GM15510 (cell line): ENCODE results near the gene DISC1.

Experiments
- POLR2A ChIP-seq: IDR thresholded peaks from 3 replicates; pipeline ENCODE4 v1.6.1; 2011; ENCODE audit warnings: borderline replicate concordance; ENCODE audit not compliant: insufficient read length; ENCODE audit errors: extremely low read depth

The DISC1 gene

DNA sequence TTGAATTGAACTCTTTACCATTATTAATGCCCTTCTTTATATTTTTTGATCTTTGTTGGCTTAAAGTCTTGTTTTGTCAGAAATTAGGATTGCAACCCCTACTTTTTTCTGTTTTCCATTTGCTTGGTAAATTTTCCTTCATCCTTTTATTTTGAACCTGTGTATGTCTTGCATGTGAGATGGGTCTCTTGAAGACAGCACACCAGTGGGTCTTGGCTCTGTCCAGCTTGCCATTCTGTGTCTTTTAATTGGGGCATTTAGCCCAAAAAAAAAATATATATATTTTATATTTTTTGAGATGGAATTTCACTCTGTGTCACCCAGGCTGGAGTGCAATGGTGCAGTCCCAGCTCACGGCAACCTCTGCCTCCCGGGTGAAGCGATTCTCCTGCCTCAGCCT lies 33.6 kb downstream of the DISC1 start:
- no peak for TF ChIP-seq POLR2A

DNA sequence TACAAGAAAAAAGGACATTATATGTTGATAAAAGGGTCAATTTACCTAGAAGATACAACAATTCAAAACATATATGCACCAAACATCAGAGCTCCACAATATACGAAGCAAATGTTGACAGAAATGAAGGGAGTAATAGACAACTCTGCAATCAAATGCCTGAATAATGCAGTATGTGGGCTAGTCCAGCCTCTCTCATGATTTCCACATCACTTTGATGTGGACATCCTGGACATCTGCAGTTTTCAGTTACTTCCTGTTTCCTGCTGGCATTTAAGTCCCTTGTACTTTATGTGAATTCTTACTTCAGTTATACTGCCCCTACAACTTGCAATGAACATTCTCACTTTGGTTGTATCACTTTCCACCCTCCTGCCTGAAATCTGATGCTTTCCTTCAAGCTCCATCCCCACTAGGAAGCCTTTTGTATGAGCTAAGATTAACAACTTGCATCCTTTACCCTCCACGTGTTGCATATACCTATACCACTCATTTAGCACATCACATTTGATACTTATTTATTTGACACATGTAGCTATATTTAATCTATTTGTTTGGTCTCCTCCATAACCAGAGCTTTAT lies 36.7 kb downstream of the DISC1 start:
- TF ChIP-seq POLR2A = no peak

DNA sequence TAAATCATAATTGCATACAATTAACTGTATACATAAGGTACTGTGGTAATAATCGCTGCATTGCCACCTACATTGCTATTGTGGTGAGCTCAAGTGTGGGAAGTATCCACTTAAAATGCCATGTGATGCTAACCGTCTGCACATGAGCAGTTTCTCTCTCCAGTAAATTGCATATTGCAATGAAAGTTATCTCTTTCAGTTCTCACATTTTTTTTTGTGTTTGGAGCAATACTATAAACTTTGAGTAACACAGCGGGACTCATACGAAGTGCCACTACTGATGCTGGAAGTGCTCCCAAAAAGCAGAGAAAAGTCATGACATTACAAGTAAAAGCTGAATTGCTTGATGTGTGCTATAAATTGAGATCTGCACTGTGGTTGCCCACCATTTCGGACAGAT lies 38.5 kb downstream of the DISC1 start:
- TF ChIP-seq POLR2A = no peak

DNA sequence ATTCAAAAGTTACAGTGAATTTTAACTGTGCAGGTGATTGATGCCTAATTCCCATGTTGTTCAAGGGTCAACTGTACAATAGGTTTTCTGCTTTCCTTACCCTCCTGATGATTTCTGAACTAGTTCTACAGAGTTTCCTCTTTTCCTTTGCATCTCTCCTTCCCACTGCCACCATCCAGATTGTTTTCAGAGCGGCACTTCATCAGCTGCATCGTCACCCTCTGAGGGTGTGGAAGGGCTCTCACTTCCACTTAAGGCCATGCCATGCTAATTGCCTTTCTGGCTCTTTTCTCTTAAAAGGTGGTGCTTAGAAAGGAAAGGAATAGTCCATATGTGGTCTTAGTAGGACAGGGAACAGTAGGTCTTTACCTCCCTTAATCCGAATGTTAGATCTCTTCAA lies 39.1 kb downstream of the DISC1 start:
- TF ChIP-seq POLR2A = no peak

DNA sequence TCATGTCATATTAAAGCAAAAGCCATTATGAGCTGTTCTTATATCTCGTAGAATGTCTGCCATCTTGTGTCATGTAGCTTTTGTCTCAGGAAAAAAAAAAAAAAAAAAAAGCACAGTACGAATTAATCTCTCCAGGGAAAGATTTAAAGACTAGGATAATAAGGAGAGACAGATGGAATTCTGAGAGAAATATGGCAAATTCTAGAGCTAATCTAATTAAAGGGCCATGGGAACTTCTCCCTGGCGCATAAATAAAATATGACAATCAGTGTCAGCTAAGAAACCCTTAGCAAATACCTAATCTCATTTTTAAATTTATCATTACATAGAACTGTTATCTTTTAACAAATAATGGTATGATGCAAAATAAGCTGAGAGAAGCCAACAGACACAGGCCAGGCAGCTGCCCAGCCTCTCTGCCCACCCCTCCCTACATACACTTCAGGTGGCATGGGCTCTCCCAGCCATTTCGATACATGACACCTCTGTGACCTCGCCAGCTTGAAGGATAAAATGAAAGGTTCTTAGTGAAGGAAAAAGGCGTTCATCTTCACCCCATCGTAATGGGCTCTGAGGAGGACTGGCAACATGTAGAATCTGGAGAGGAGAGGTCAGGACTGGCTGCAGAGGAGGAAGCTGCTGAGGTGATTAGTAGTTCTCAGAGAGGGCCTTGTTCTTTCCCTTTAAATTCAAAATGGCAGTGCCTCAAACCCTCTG lies 39.8 kb downstream of the DISC1 start:
- no peak for TF ChIP-seq POLR2A

DNA sequence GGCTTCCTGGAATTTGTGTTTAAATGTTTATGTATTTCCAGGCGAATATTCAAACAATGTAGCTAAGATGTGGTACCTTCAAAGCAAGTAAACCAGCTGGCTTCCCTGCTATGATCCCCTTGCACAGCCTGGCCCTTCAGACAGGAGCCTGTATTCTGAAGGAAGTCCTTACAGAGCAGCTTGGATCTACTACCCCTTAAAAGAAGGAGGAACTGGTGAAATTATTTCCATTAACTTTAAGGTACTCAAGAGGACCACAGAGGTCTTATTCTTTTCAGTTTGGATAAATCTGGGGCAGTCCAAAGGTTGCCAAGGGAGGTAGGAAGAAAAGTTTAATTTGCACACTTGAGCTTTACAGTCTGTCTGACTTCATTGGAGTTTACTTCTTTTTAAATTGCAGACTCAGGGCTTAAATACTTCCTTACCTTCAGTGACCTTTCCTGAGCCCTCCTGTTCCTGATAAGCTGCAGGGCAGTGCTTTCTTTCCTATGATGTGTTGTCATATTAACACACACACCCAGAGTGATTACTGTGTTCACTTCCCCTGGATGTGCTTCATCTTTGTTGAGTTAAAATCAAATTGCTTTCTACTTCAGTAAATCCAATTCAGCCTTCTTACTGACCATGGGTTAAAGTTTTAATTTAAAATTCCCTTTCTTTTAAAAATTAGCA lies 40.5 kb downstream of the DISC1 start:
- no peak for TF ChIP-seq POLR2A

DNA sequence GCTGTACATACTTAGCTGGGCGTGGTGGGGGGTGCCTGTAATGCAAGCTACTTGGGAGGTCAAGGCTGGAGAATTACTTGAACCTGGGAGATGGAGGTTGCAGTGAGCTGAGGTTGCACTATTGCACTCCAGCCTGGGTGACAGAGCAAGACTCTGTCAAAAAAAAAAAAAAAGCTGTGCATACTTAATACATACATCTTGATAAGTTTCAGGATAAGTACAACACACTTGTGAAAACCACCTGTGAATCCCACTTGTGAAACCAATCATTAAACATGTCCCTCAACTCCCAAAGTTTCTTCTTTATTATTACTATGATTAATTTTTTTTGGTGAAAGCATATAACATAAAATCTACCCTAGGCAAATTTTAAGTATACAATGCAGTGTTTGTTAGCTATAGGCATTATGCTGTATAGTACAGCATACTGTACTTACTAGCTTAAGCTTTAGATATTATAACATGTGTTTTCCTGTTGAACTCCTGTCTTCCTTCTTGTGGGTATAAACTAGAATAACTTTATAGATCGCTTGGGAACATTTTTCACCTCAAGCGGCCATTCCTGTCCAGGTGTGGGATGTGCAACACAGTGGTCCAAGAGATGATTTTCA lies 41.4 kb downstream of the DISC1 start:
- TF ChIP-seq POLR2A = no peak

DNA sequence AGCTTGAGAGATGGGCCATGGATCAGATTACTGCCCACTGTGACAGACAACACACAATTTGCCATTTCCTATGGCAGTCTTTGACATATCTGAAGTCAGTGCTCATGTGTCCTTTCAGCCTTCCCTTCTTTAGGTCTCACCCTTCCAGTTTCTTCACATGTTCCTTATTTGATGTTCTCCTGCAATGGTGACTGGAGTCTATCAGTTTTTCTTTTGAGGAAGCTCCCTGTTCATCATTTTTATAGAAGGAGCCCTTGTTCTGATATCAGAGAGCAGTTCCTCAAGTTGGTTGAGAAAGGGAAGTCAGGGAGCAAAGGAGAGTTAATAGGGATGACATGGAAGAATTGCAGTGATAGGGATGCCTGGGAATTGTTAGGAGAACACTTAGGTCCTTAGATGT lies 42.2 kb downstream of the DISC1 start:
- TF ChIP-seq POLR2A = no peak

DNA sequence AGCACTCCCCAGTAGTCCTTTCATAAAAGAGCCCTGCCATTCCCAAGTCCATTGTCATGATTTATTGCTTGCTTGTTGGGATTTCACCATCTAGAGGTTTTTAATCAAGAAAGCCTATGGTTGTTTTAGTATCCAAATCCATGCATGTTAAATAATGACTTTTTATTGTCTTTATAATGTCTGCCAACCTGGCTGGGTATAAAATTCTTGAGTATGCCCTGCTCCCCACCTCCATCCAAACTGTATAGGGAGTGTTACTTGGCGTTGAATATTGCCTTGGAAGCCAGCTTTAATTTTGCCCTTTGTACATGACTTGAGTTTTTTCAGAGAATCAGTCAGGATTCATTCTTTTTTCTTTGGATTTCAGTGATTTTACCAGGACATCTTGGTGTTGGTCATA lies 44.2 kb downstream of the DISC1 start:
- no peak for TF ChIP-seq POLR2A

DNA sequence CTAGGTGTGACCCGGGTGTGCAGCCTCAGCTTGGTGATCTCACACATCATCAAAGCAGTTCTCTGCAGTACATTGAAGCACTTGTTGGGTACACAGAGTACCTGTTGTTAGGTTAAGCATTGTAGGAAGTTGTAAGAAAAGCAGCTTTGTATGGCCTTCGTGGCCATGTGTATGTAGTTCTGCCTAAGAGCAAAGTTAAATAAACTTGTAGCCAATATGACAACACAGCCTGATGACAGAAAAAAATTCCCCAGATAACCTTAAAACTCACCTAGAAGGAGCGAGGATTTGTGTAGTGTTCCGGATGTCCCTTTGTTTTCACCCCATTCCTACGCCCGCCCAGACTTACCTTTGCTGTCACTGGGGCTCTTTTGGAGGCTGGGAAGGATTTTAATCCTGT lies 48.0 kb downstream of the DISC1 start:
- no peak for TF ChIP-seq POLR2A

DNA sequence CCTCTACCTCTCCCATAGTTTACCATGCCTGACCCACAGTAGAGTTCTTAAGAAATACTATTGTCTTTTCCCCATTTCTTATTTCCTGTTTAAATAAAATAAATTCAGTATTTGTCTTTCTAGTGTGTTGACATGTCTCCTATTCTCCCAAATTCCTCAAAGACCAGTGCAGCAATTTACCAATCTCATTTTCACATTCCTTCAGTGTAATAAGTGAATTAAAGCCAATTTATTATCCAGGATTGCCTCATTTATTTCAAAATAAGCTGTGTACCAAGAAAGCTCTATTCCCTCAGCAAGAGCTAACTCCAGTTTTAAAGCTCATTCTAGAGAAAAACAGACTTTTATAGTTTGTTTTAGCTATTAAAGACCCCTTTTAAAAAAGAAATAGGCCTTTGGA lies 49.9 kb downstream of the DISC1 start:
- TF ChIP-seq POLR2A = no peak

DNA sequence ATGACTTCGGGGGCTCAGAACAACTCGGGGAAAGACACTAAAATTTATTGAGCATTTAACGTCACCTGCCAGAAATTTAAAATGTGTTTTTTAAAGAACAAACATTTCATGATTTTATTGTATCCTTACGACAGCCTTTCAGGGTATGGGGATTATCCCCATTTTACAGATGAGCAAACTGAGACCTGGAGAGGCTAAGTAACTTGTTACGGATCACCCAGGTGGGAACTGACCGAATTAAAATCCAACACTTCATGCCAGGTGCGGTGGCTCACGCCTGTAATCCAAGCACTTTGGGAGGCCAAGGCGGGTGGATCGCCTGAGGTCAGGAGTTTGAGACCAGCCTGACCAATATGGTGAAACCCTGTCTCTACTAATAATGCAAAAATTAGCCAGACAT lies 50.9 kb downstream of the DISC1 start:
- TF ChIP-seq POLR2A = no peak

DNA sequence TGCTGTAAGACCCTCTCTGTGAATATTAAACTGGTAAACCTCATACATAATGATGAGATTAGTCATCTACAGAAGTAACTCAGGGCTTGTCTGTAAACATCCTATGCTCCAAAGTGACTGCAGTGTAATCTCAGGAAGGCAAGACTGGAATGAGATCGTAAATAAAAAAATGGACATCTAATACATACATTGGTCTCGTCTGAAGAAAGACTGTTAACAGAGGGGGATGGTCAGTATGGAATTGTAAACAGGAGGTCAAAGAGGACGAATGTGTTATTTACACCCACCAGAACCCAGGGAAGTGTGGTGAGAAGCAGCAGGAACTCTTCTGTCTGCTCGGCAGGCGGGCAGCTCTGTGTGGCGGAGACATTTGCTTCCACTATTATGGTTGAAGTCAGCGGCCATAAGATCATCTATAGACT lies 51.4 kb downstream of the DISC1 start:
- no peak for TF ChIP-seq POLR2A

DNA sequence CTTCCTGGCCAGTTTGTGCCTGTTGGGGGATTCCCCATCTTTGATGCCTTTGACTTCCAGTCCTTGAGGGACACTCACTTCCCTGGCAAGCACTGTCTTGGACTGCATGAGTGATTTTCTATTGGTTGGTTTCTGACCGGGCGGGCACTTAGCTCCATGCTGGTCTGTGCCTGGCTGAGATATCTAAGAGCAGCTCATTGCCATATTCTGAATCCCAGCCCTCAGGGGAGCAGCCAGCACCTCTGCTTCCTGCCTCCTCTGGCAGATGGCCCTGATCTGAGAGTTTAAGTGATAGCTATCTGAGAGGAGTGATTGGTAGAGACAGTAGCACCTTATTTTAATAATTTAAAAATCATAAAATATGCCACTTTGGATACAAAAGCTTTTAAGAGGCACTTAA lies 52.5 kb downstream of the DISC1 start:
- TF ChIP-seq POLR2A = no peak

DNA sequence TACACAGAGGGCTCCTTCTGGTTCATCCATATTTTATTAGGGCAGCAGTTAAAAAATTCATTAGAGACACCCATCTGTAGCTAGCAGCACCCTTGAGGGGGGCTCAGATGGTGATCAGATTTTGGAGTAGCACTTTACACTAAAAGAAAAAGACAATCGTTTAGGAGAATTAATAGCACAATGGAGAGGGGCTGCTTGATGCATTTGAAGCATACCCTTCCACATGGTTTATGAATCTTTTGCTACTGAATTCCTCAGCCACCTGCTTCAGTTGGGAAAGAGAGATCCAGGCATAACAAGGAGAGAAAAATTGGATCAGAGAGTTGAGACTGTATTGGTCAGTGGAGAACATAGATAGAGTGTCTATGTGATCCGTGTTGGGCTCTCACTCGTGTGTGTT lies 54.4 kb downstream of the DISC1 start:
- TF ChIP-seq POLR2A = no peak

DNA sequence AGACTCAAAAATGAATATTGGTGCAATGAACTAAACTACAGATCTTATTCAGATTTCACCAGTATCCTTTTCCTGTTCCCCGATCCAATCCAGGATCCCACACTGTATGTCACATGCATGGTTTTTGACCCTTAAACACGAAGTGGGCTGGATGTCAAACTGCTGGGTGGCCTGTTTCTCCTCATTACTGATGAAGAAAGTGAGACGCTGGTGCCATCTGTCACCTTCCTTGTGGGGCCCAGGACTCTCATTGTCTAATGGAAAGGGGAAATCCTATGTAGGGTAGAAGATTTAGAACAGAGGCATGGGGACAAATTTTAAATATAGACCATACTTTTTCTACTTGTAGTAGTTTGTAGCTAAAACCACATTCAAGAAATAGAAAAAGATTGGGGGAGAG lies 56.2 kb downstream of the DISC1 start:
- TF ChIP-seq POLR2A = no peak

DNA sequence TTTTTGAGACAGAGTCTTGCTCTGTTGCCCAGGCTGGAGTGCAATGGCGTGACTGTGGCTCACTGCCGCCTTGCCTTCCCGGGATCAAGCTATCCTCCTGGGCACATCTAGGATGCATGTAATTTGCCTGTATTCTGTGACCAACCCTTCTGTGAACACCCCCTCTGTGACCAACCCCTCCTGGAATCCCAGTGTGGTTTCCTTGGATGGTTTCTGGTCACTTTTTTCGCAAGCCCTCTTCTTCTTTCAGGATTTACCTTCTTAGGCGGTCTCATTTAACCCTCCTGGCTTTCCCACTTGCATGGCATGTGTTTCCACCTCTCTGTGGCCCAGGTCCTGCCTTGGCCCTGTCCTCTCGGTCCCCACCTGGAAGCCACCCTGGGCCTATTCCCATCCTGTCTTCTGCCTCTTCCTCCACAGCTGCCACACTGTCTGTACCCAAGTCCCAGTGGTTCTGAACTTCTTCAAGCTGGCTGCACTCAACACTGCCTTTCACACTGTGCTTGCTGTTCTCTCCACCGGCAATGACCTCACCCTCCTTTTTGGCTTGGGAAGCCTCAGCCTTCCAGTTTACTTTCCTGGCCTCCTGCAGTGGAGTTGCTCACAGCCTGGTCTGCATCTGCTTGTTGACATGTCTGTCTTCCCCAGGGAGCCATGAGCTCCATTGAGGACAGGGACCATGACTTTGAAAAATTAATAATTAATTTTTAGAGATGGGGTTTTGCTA lies 57.0 kb downstream of the DISC1 start:
- TF ChIP-seq POLR2A = no peak
